GM18868 (cell line): ENCODE data around the gene NCOA6.

ENCODE experiments used
- ATAC-seq: cut with Tn5 transposase; IDR thresholded peaks from one replicate; pipeline ENCODE4 v1.9.1; 2021; ENCODE audit warnings: mild to moderate bottlenecking, moderate library complexity; ENCODE audit not compliant: unreplicated experiment

Gene NCOA6

GRCh38 chr20:34776177-34776576, 49.3 kb downstream of the NCOA6 start:
- no peak for ATAC-seq

- ATAC-seq, result no peak
These were observed 50.6 kb downstream of the NCOA6 start for GRCh38 chr20:34774886-34775285.

GRCh38 chr20:34774449-34774848, 51.0 kb downstream of the NCOA6 start:
- no peak for ATAC-seq

- ATAC-seq, result no peak
These were observed 51.7 kb downstream of the NCOA6 start for GRCh38 chr20:34773726-34774125.

GRCh38 chr20:34772437-34772836, 53.0 kb downstream of the NCOA6 start:
- ATAC-seq, result no peak

- ATAC-seq, result no peak
These were observed 53.8 kb downstream of the NCOA6 start for GRCh38 chr20:34771680-34772081.

GRCh38 chr20:34768096-34768495, 57.4 kb downstream of the NCOA6 start:
- no peak for ATAC-seq

GRCh38 chr20:34762031-34762555, 63.4 kb downstream of the NCOA6 start:
- ATAC-seq, result no peak

- ATAC-seq, result no peak
These were observed 70.1 kb downstream of the NCOA6 start for GRCh38 chr20:34755367-34755766.

- ATAC-seq, result no peak
These were observed 70.8 kb downstream of the NCOA6 start for GRCh38 chr20:34754611-34755010.

GRCh38 chr20:34753706-34754461, 71.6 kb downstream of the NCOA6 start:
- no peak for ATAC-seq

- ATAC-seq, result no peak
These were observed 74.0 kb downstream of the NCOA6 start for GRCh38 chr20:34751453-34751852.

GRCh38 chr20:34750484-34750883, 75.0 kb downstream of the NCOA6 start:
- ATAC-seq, result no peak

GRCh38 chr20:34748709-34749108, 76.7 kb downstream of the NCOA6 start:
- no peak for ATAC-seq

- no peak for ATAC-seq
These were observed 78.0 kb downstream of the NCOA6 start for GRCh38 chr20:34747479-34747878.

- ATAC-seq, result no peak
These were observed 78.8 kb downstream of the NCOA6 start for GRCh38 chr20:34746674-34747073.

- ATAC-seq, result no peak
These were observed 80.6 kb downstream of the NCOA6 start for GRCh38 chr20:34744847-34745246.

GRCh38 chr20:34744340-34744739, 81.1 kb downstream of the NCOA6 start:
- ATAC-seq, result no peak

GRCh38 chr20:34743039-34743438, 82.4 kb downstream of the NCOA6 start:
- ATAC-seq, result no peak

- ATAC-seq, result no peak
These were observed 89.2 kb downstream of the NCOA6 start for GRCh38 chr20:34736106-34736735.

- no peak for ATAC-seq
These were observed 92.9 kb downstream of the NCOA6 start for GRCh38 chr20:34732523-34732922.

GRCh38 chr20:34729416-34729815, 96.0 kb downstream of the NCOA6 start:
- no peak for ATAC-seq
